Measurements from ENCODE around the gene ITGBL1.

Gene ITGBL1

DNA sequence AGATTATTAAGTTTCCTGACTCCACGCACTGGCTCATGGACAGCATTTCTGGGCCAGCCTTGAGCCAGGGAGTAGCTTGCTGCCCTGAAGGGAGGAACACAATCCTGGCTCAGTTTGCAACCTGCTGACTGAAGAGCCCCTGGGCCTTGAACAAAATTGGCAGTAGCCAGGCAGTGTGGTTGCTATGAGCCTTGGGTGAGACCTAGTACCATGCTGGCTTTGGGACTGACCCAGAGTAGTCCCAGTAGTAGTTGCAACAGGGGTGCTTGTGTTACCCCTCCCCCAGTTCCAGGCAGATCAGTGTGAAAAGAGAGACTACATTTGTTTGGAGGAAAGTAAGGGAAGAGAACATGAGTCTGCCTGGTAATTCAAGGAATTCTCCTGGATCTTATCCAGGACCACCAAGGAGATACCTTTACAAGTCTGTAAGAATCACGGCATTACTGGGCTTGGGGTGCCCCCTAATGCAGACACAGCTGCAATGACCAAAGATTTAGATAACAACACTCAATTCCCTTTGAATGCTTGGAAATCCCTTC is 22.0 kb downstream of the ITGBL1 start:
- no peak for DNase-seq
- H3K36me3 Mint-ChIP-seq (ENCODE audit: low read depth), result no peaks in the 10 kb centered on the region
- H3K9me3 Mint-ChIP-seq, result no peaks in the 10 kb centered on the region
- H3K27ac Mint-ChIP-seq, result no peak overlapping the region
- no peak for ATAC-seq
- peaks cover 2% of the 10 kb centered on the region for H3K27me3 Mint-ChIP-seq
- no peak overlapping the region for H3K4me3 Mint-ChIP-seq
- H3K4me1 Mint-ChIP-seq, result no peaks in the 10 kb centered on the region

GRCh38 chr13:101475536-101475935 is 23.1 kb downstream of the ITGBL1 start:
- ATAC-seq (no peak), DNase-seq (no peak)
- Mint-ChIP-seq H3K4me1 (no peaks in the 10 kb centered on the region), H3K27me3 (peaks cover 2% of the 10 kb centered on the region), H3K36me3 (ENCODE audit: low read depth) (no peaks in the 10 kb centered on the region), H3K4me3 (no peak overlapping the region), H3K9me3 (no peaks in the 10 kb centered on the region), H3K27ac (no peak overlapping the region)

DNA sequence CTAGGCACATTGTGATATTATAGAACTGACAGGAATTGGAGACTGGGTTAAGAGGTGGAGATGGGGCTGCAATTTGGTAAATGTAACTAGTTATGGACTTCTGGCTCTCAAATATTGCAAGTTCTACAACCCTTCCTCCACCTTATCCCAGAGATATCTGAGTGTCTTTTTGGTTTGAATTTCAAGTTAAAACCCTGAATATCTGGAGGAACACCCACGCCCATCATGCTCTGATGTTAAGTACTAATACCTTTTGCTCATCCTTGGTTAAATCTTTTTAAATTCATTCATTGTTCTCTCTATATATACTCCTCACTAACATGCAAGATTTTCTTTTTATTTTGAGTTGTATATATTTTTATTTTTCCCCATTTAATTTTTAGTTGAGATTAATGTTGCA is 28.9 kb downstream of the ITGBL1 start:
- DNase-seq (no peak), ATAC-seq (no peak)
- Mint-ChIP-seq H3K36me3 (ENCODE audit: low read depth) (no peaks in the 10 kb centered on the region), H3K27me3 (no peaks in the 10 kb centered on the region), H3K4me1 (no peaks in the 10 kb centered on the region), H3K4me3 (no peak overlapping the region), H3K27ac (no peak overlapping the region), H3K9me3 (no peaks in the 10 kb centered on the region)

GRCh38 chr13:101486708-101487437 is 34.4 kb downstream of the ITGBL1 start:
- H3K36me3 Mint-ChIP-seq (ENCODE audit: low read depth), result no peaks in the 10 kb centered on the region
- H3K4me1 Mint-ChIP-seq, result no peaks in the 10 kb centered on the region
- H3K27ac Mint-ChIP-seq, result no peak overlapping the region
- ATAC-seq, result no peak
- H3K9me3 Mint-ChIP-seq, result no peaks in the 10 kb centered on the region
- no peaks in the 10 kb centered on the region for H3K27me3 Mint-ChIP-seq
- H3K4me3 Mint-ChIP-seq, result no peak overlapping the region
- no peak for DNase-seq

DNA sequence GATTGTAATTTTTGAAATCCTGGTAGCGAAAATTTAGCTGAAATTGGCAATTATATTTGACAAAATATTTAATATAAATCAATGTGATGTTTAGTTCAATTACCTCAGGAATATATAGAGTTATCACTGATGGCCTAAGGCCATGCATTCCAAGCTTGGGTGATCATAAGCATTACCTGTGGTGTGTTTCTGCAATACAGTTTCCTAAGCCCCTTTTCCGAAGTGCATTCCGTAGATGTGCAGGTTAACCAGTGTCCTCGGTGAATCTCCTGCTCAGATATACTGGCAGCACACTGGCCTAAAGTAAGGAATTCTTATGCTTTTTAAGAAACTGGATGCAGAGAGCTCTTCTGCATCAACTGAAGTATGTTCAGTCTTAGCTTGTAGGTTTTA is 35.0 kb downstream of the ITGBL1 start:
- H3K4me3 Mint-ChIP-seq, result no peak overlapping the region
- no peaks in the 10 kb centered on the region for H3K4me1 Mint-ChIP-seq
- H3K9me3 Mint-ChIP-seq, result no peaks in the 10 kb centered on the region
- no peaks in the 10 kb centered on the region for H3K36me3 Mint-ChIP-seq (ENCODE audit: low read depth)
- H3K27ac Mint-ChIP-seq, result no peak overlapping the region
- no peaks in the 10 kb centered on the region for H3K27me3 Mint-ChIP-seq
- DNase-seq (no peak), ATAC-seq (no peak)

GRCh38 chr13:101488734-101489133 is 36.3 kb downstream of the ITGBL1 start:
- DNase-seq, result no peak
- no peak for ATAC-seq
- no peaks in the 10 kb centered on the region for H3K36me3 Mint-ChIP-seq (ENCODE audit: low read depth)
- H3K9me3 Mint-ChIP-seq, result no peaks in the 10 kb centered on the region
- H3K4me3 Mint-ChIP-seq, result no peak overlapping the region
- H3K4me1 Mint-ChIP-seq, result no peaks in the 10 kb centered on the region
- no peak overlapping the region for H3K27ac Mint-ChIP-seq
- no peaks in the 10 kb centered on the region for H3K27me3 Mint-ChIP-seq

DNA sequence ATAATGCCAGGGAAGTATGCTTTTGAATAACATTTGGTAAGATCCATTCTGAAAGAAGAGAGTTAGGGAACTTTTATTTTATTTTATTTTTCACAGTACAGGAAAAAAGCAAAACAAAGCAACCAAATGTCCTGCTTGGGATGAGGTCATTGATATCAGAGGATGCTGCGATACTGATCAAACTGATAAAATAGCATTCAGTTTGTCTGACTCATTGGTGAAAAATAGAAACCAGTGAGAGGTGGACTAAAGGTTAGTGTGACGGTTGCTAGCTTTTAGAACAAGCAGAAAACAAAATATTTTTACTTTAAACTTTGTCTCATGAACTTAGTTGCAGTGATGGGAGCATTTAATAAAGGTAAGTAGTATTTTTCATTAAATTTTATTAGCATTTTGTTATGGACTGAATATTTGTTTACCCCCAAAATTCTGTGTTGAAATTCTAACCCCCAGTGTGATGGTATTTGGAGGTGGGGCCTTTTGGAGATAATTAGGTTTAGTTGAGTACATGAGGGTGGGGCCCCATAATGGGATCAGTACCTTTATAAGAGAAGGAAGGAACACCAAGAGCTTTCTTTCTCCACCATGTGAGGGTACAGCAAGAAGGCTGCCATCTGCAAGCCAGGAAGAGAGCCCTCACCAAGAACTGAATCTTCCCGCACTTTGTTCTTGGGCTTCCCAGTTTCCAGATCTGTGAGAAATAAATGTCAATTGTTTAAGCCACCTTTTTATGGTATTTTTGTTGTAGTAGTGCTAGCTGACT is 37.3 kb downstream of the ITGBL1 start:
- no peaks in the 10 kb centered on the region for H3K9me3 Mint-ChIP-seq

GRCh38 chr13:101490406-101491015 is 38.0 kb downstream of the ITGBL1 start:
- DNase-seq, result no peak

More for the DNA sequence above, 37.3 kb downstream of the ITGBL1 start:
- Mint-ChIP-seq H3K4me3 (no peak overlapping the region), H3K36me3 (ENCODE audit: low read depth) (no peaks in the 10 kb centered on the region), H3K4me1 (no peaks in the 10 kb centered on the region), H3K27me3 (no peaks in the 10 kb centered on the region), H3K27ac (no peak overlapping the region)
- ATAC-seq (no peak), DNase-seq (no peak)

GRCh38 chr13:101492251-101492910 is 39.9 kb downstream of the ITGBL1 start:
- Mint-ChIP-seq H3K9me3 (no peaks in the 10 kb centered on the region), H3K27ac (no peak overlapping the region), H3K36me3 (ENCODE audit: low read depth) (no peaks in the 10 kb centered on the region)

More at GRCh38 chr13:101490406-101491015, 38.0 kb downstream of the ITGBL1 start:
- Mint-ChIP-seq H3K4me3 (no peak overlapping the region), H3K36me3 (ENCODE audit: low read depth) (no peaks in the 10 kb centered on the region), H3K27ac (no peak overlapping the region), H3K27me3 (no peaks in the 10 kb centered on the region), H3K4me1 (no peaks in the 10 kb centered on the region), H3K9me3 (no peaks in the 10 kb centered on the region)
- no peak for ATAC-seq

DNA sequence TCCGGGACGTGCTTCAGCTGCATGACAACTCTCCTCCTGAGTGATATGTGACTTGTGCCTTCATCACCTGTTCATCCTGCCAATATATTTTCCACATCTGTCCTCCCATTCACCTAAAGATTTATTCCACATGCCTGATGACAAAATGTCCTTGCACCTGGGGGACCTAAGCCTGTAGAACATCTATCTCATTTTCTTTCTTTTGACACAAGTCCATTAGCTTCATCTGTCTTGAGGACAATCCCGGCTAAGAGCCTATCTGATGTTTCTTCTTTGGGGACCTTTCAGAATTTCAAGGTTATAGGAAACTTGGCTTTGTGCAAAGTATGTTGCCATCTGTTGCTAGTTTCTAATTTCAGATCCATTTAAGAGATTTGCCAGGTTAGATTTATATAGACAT is 41.1 kb downstream of the ITGBL1 start:
- H3K4me3 Mint-ChIP-seq, result no peak overlapping the region
- no peaks in the 10 kb centered on the region for H3K36me3 Mint-ChIP-seq (ENCODE audit: low read depth)
- peaks cover 2% of the 10 kb centered on the region for H3K27me3 Mint-ChIP-seq
- ATAC-seq (no peak), DNase-seq (no peak)
- H3K27ac Mint-ChIP-seq, result no peak overlapping the region
- H3K4me1 Mint-ChIP-seq, result no peaks in the 10 kb centered on the region
- H3K9me3 Mint-ChIP-seq, result no peaks in the 10 kb centered on the region

More at GRCh38 chr13:101492251-101492910, 39.9 kb downstream of the ITGBL1 start:
- ATAC-seq, result no peak
- Mint-ChIP-seq H3K4me1 (no peaks in the 10 kb centered on the region), H3K4me3 (no peak overlapping the region), H3K27me3 (peaks cover 2% of the 10 kb centered on the region)
- no peak for DNase-seq

DNA sequence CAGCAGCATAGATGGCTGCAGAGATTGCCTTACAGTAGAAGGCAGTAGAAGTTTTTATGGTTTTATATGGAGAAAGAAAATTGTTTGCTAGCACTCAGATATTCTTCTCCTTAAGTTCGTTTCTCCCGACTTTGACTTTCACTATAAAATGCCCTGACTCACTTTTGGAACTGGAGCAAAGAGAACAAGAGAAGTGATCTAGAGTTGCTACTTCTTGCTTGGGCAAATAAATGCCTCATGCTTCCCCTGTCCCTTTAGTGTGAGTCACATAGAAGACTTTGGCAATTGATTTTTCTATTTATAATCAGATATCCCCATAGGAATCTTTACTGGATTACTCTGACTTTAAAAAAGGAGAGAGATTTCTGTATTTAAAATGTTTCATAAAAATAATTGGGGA is 46.9 kb downstream of the ITGBL1 start:
- Mint-ChIP-seq H3K36me3 (ENCODE audit: low read depth) (no peaks in the 10 kb centered on the region), H3K4me3 (no peak overlapping the region), H3K27me3 (peaks cover 6% of the 10 kb centered on the region), H3K27ac (no peak overlapping the region), H3K4me1 (no peaks in the 10 kb centered on the region), H3K9me3 (no peaks in the 10 kb centered on the region)
- ATAC-seq (no peak), DNase-seq (no peak)

- no peaks in the 10 kb centered on the region for H3K9me3 Mint-ChIP-seq
- no peak overlapping the region for H3K27ac Mint-ChIP-seq
- no peak for ATAC-seq
- H3K4me3 Mint-ChIP-seq, result no peak overlapping the region
- H3K36me3 Mint-ChIP-seq (ENCODE audit: low read depth), result no peaks in the 10 kb centered on the region
- no peaks in the 10 kb centered on the region for H3K4me1 Mint-ChIP-seq
- no peak for DNase-seq
- peaks cover 7% of the 10 kb centered on the region for H3K27me3 Mint-ChIP-seq
These were observed 50.1 kb downstream of the ITGBL1 start for GRCh38 chr13:101502618-101503017.

- Mint-ChIP-seq H3K4me1 (peaks cover 3% of the 10 kb centered on the region), H3K27ac (no peak overlapping the region), H3K9me3 (no peaks in the 10 kb centered on the region), H3K36me3 (ENCODE audit: low read depth) (no peaks in the 10 kb centered on the region), H3K4me3 (no peak overlapping the region), H3K27me3 (peaks cover 13% of the 10 kb centered on the region)
- DNase-seq (no peak), ATAC-seq (no peak)
These were observed 58.7 kb downstream of the ITGBL1 start for GRCh38 chr13:101511161-101511560.

GRCh38 chr13:101511766-101512165 is 59.3 kb downstream of the ITGBL1 start:
- ATAC-seq (no peak), DNase-seq (no peak)
- no peak overlapping the region for H3K27ac Mint-ChIP-seq
- H3K4me3 Mint-ChIP-seq, result no peak overlapping the region
- no peaks in the 10 kb centered on the region for H3K9me3 Mint-ChIP-seq
- H3K27me3 Mint-ChIP-seq, result peaks cover 11% of the 10 kb centered on the region
- H3K4me1 Mint-ChIP-seq, result peaks cover 3% of the 10 kb centered on the region
- H3K36me3 Mint-ChIP-seq (ENCODE audit: low read depth), result no peaks in the 10 kb centered on the region

All from activated naive CD8-positive, alpha-beta T cell treated with anti-CD3 and anti-CD28 coated beads, Interleukin-2, amount 50 U/mL, for 24 hours (primary cell).